ENCODE measurements around the gene HOOK2. TPM values are rescaled to one million over a fixed set of nuclear protein-coding genes. Genes with fewer than 3 reads are reported as not detected.

Gene HOOK2
- total and polyA plus RNA-seq, 9 of the 15 experiments (the other 6 are each of a cell fraction or from before 2014, with no cell fraction given): 1.3 to 17.2 (median 9.9) TPM

GRCh38 chr19:12782424-12783290 lies 7.3 kb upstream of the HOOK2 start (continued):
- TF ChIP-seq THAP12 (CRISPR knock-in tag; IDR thresholded peaks at IDR 0.05): peak; percentile 54; the same call in 1 of the 2 replicates
- TF ChIP-seq NFXL1 (CRISPR knock-in tag; IDR thresholded peaks at IDR 0.05): no peak
- TF ChIP-seq POLR2G (IDR thresholded peaks at IDR 0.05; ENCODE audit: low read depth, low read length): peak; percentile 71
- TF ChIP-seq ETS2 (tag; IDR thresholded peaks at IDR 0.05; ENCODE audit: borderline replicate concordance, poor library complexity, severe bottlenecking): no peak
- peak; percentile 31; the same call in 1 of the 2 replicates for TF ChIP-seq GABPA (tag; conservative IDR thresholded peaks at IDR 0.05; ENCODE audit: low read depth)
- TF ChIP-seq SIN3A (IDR thresholded peaks at IDR 0.05; ENCODE audit: borderline replicate concordance in 2 of 2, control insufficient read depth in 1 of 2, low read depth in 2 of 2, low read length in 2 of 2): peak; percentile 76 to 89; a peak in 2 of 4 replicates
- peak; percentile 96 for TF ChIP-seq CTBP1 (IDR thresholded peaks at IDR 0.05; ENCODE audit: borderline replicate concordance)
- peak; percentile 96 for TF ChIP-seq CCNT2 (IDR thresholded peaks at IDR 0.05; ENCODE audit: borderline replicate concordance, extremely low read depth, insufficient read length, low read depth, low read length)
- TF ChIP-seq TARDBP (IDR thresholded peaks at IDR 0.05): peak; percentile 100
- TF ChIP-seq CTCF (IDR thresholded peaks at IDR 0.05 in 2 of 3, conservative IDR thresholded peaks at IDR 0.05 in 1 of 3; ENCODE audit: insufficient read depth in 2 of 3, low read depth in 1 of 3, low read length in 3 of 3): peak; percentile 20 to 32 (median 30); a peak in 2 of 6 replicates
- TF ChIP-seq AFF4 (CRISPR knock-in tag; IDR thresholded peaks at IDR 0.05): 0 out of 2 replicates have a peak, but pooled peaks have one; percentile 34
- TF ChIP-seq ZFX (CRISPR knock-in tag; IDR thresholded peaks at IDR 0.05): peak; percentile 53
- no peak for TF ChIP-seq C11orf30 (IDR thresholded peaks at IDR 0.05; ENCODE audit: low read depth)
- TF ChIP-seq E2F8 (IDR thresholded peaks at IDR 0.05; ENCODE audit: low read depth, partially characterized antibody): peak; percentile 61
